Subcutaneous adipose tissue (tissue), 4 donors: ENCODE results near the gene RAE1. TPM values are rescaled to one million over a fixed set of nuclear protein-coding genes. Genes with fewer than 3 reads are reported as not detected.

ENCODE experiments used
- CTCF ChIP-seq: fragments of 450-650 bp; IDR thresholded peaks from one replicate; pipeline ENCODE4 v1.5.1; 2016; ENCODE audit warnings: low read depth, mild to moderate bottlenecking, control low read depth, antibody characterized with exemption, moderate library complexity
- total RNA-seq, 4 donors: library from RNA; depleted of rRNA; stranded (reverse); fragments of >200 nt; gene quantifications; one replicate each; pipeline ENCODE4 v1.1.0, GENCODE V29; 2016

The RAE1 gene
- total RNA-seq, 4 donors from 2014 or later: 13.9 to 39.5 (median 16.4) TPM

- TF ChIP-seq CTCF: no peak
Measured at GRCh38 chr20:57388953-57389694, 38.1 kb downstream of the RAE1 start.

DNA sequence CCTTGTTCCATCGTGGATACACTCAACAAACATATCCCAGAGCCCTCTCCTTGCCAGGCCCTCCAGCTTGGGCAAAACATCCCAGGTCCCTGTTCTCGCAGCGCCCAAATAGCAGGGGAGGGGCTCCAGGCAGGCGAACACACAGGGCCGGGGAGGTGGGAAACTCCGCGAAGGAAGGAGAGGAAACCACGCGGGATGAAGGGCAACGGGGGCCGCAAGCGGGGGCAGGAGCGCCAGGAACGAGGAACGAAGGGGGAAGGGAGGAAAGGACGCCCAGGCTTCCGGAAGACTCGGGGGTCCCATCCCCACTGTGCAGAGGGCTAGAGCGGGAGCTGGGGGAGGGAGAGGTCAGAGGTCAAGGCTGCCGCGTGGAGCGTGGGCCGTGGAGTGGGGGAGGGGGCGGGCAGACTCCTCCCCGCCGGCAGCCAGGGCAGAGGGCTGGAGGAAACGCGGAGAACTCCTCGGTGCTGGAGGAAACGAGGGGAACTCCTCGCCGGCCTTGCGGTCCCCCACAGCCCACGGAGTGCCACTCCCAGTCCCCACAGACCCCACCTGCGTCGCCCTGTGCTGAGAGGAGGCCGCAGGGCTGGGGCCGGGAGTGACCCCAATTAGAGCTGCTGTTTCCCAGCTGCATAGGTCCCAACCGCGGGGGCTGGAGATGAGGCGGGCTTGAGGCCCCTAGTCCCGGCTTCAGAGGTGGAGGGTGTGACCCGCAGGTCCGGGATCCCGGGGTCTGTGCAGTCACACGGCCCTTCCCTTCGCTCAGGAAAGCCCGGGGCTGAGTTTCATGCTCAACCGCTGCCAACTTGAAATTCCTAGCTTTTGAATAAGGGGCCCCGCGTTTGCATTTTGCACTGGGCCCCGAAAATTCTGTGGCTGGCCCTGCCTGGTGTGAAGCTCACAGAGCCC lies 38.9 kb downstream of the RAE1 start:
- no peak for TF ChIP-seq CTCF

GRCh38 chr20:57390604-57391438 lies 39.8 kb downstream of the RAE1 start, which contains the start of gene RBM38:
TSS of gene RBM38 (plus strand) at chr20:57391396. CDS start at chr20:57391582, 186 bp downstream.
- TF ChIP-seq CTCF: no peak

GRCh38 chr20:57391439-57392301 lies 40.6 kb downstream of the RAE1 start:
- TF ChIP-seq CTCF: no peak

- no peak for TF ChIP-seq CTCF
Measured at GRCh38 chr20:57392512-57393271, 41.6 kb downstream of the RAE1 start.
